T-cell (primary cell): ENCODE measurements around the gene NBPF3. TPM values are rescaled to one million over a fixed set of nuclear protein-coding genes. Genes with fewer than 3 reads are reported as not detected.

Experiments used
- ATAC-seq, 4 experiments: fragments of 200-7000 bp in 3 of 4; fragments of 150-1000 bp in 1 of 4; cut with Tn5 transposase; replicated peaks in 1 of 4; 1 replicate in 3 of 4; 2 replicates in 1 of 4; pipeline ENCODE4 v1.10.0; 2021; ENCODE audit warnings: moderate library complexity in 3 of 4, mild to moderate bottlenecking in 2 of 4, moderate number of reproducible peaks in 1 of 4
- CTCF ChIA-PET, 2 donors: fragments of 300-600 bp; sonication (Branson Sonifier 250); formaldehyde crosslinking; loops; one replicate each; lab custom pipeline; 2022; ENCODE audit warnings: antibody characterized with exemption in 2 of 2; lab: Charles Lee
- POLR2A ChIA-PET, 2 donors: fragments of 300-600 bp; sonication (Branson Sonifier 250); formaldehyde crosslinking; loops; one replicate each; lab custom pipeline; 2022; ENCODE audit warnings: antibody characterized with exemption in 2 of 2; lab: Charles Lee
- DNase-seq, 35 experiments: peaks; one replicate each; pipeline versions ENCODE4 v3.0.0 to v3.0.0-alpha.2; 2013 to 2023
- H3K27ac ChIP-seq: one replicate; pipeline ENCODE4 v1.5.1; 2013; ENCODE audit warnings: low read length
- H3K27me3 ChIP-seq, 2 experiments: replicated peaks in 1 of 2; 1 replicate in 1 of 2; 2 replicates in 1 of 2; pipeline versions ENCODE4 v1.6.1 to v1.7.0; 2013; ENCODE audit warnings: low read length in 1 of 2, mixed read lengths in 1 of 2; ENCODE audit not compliant: control insufficient read depth in 2 of 2, insufficient read depth in 2 of 2; ENCODE audit errors: extremely low read depth in 1 of 2
- H3K36me3 ChIP-seq, 2 donors: 1 replicate in 1 of 2; 2 replicates in 1 of 2; pipeline versions ENCODE4 v1.6.1 to v1.7.0; 2013; ENCODE audit warnings: low read length in 1 of 2; ENCODE audit not compliant: control insufficient read depth in 2 of 2, insufficient read depth in 1 of 2; ENCODE audit errors: extremely low read depth in 1 of 2
- H3K4me1 ChIP-seq, 2 experiments: 1 replicate in 1 of 2; 2 replicates in 1 of 2; pipeline versions ENCODE4 v1.6.1 to v1.7.0; 2013; ENCODE audit warnings: low read length in 2 of 2, mixed read lengths in 1 of 2; ENCODE audit not compliant: insufficient read depth in 2 of 2, control insufficient read depth in 1 of 2; ENCODE audit errors: extremely low read depth in 1 of 2
- H3K4me3 ChIP-seq, 2 donors: 1 replicate in 1 of 2; 2 replicates in 1 of 2; pipeline versions ENCODE4 v1.5.1 to v1.7.0; 2013; ENCODE audit warnings: mild to moderate bottlenecking in 2 of 2, low read length in 1 of 2, moderate library complexity in 1 of 2; ENCODE audit not compliant: control insufficient read depth in 1 of 2; ENCODE audit errors: extremely low read depth in 1 of 2
- H3K9me3 ChIP-seq: 2 replicates; pipeline ENCODE4 v1.7.0; 2013
- H3K27ac Mint-ChIP-seq, 2 donors: one replicate each; pipeline ENCODE4 v1.8.0; 2020 to 2021; ENCODE audit warnings: mild to moderate bottlenecking in 2 of 2, mixed read lengths in 2 of 2
- H3K27me3 Mint-ChIP-seq, 2 donors: one replicate each; pipeline ENCODE4 v1.8.0; 2021 to 2022; ENCODE audit warnings: mixed read lengths in 2 of 2
- H3K36me3 Mint-ChIP-seq: one replicate; pipeline ENCODE4 v1.8.0; 2021; ENCODE audit warnings: mixed read lengths
- H3K4me1 Mint-ChIP-seq, 3 donors: one replicate each; pipeline ENCODE4 v1.8.0; 2020 to 2022; ENCODE audit warnings: mixed read lengths in 3 of 3, mild to moderate bottlenecking in 1 of 3
- H3K4me3 Mint-ChIP-seq, 3 donors: one replicate each; pipeline ENCODE4 v1.8.0; 2020 to 2022; ENCODE audit warnings: mild to moderate bottlenecking in 3 of 3, mixed read lengths in 3 of 3, moderate library complexity in 3 of 3
- H3K9me3 Mint-ChIP-seq, 3 donors: one replicate each; pipeline ENCODE4 v1.8.0; 2020 to 2022; ENCODE audit warnings: mixed read lengths in 3 of 3
- whole genome bisulfite sequencing: methylation state at CpG from one replicate; pipeline ENCODE4 v1.1.5; 2013; ENCODE audit warnings: missing lambda C conversion rate; ENCODE audit not compliant: insufficient coverage; 5-methylcytosine and 5-hydroxymethylcytosine counted together
- total RNA-seq, 35 experiments: library from RNA in 6 of 35; stranded (reverse) in 6 of 35; fragments of 120-200 nt in 1 of 35; gene quantifications; one replicate each; pipeline versions ENCODE4 v1.2.1 to v1.2.4 and lab custom pipeline; 2013 to 2026

Gene NBPF3
- total RNA-seq, 5 donors from 2014 or later (not counting 1 experiment from before 2014, with no cell fraction given) = 8.3 to 17.9 (median 16.3) TPM

- Mint-ChIP-seq H3K4me1 (no peaks in the 10 kb centered on the region), H3K27ac (no peak overlapping the region), H3K4me3 (no peak overlapping the region), H3K27me3 (peaks cover 7 to 10% of the 10 kb centered on the region in 2 donors), H3K9me3 (no peaks in the 10 kb centered on the region), H3K36me3 (no peaks in the 10 kb centered on the region)
- POLR2A ChIA-PET = no interaction called here
- CTCF ChIA-PET = no interaction called here
- Histone ChIP-seq H3K4me3 (no peak overlapping the region), H3K4me1 (no peaks in the 10 kb centered on the region), H3K9me3 (no peaks in the 10 kb centered on the region), H3K27me3 (peaks cover 0 to 5% of the 10 kb centered on the region in 2 experiments), H3K27ac (no peak overlapping the region), H3K36me3 (no peaks in the 10 kb centered on the region)
- ATAC-seq (no peak), DNase-seq (no peak)
- no CpG with 5 or more reads among the region's 1 CpG for WGBS
These were observed 86.5 kb downstream of the NBPF3 start for GRCh38 chr1:21526441-21526840.

GRCh38 chr1:21530368-21531016 is 90.6 kb downstream of the NBPF3 start:
- no peaks in the 10 kb centered on the region for H3K4me1 Mint-ChIP-seq
- ChIA-PET CTCF (no interaction called here), POLR2A (no interaction called here)
- 86% methylated on average over 2 of the region's 7 CpGs for WGBS
- H3K9me3 ChIP-seq = no peaks in the 10 kb centered on the region
- H3K27me3 ChIP-seq = peaks cover 0 to 13% of the 10 kb centered on the region in 2 experiments
- H3K27ac ChIP-seq = no peak overlapping the region
- H3K4me1 ChIP-seq = no peaks in the 10 kb centered on the region
- H3K27me3 Mint-ChIP-seq = peaks cover 12 to 24% of the 10 kb centered on the region in 2 donors
- no peak for DNase-seq
- H3K9me3 Mint-ChIP-seq = no peaks in the 10 kb centered on the region
- no peak overlapping the region for H3K4me3 Mint-ChIP-seq
- no peak overlapping the region for H3K4me3 ChIP-seq
- no peaks in the 10 kb centered on the region for H3K36me3 ChIP-seq
- no peak for ATAC-seq
- no peak overlapping the region for H3K27ac Mint-ChIP-seq
- H3K36me3 Mint-ChIP-seq = no peaks in the 10 kb centered on the region

GRCh38 chr1:21531241-21531640 is 91.3 kb downstream of the NBPF3 start:
- H3K27me3 ChIP-seq = peaks cover under 1 to 13% of the 10 kb centered on the region in 2 experiments
- H3K9me3 ChIP-seq = no peaks in the 10 kb centered on the region
- Mint-ChIP-seq H3K4me3 (no peak overlapping the region), H3K9me3 (no peaks in the 10 kb centered on the region), H3K27ac (no peak overlapping the region), H3K4me1 (no peaks in the 10 kb centered on the region), H3K36me3 (no peaks in the 10 kb centered on the region), H3K27me3 (peaks cover 12 to 26% of the 10 kb centered on the region in 2 donors)
- no peaks in the 10 kb centered on the region for H3K4me1 ChIP-seq
- H3K27ac ChIP-seq = no peak overlapping the region
- no peak overlapping the region for H3K4me3 ChIP-seq
- 89% methylated on average over 5 of the region's 5 CpGs for WGBS
- ChIA-PET POLR2A (no interaction called here), CTCF (interaction anchor here in 1 of 2 donors (0.6 kb wide), 1 partner anchor 28 kb away, joined by 3 read pairs; no protein-coding TSS in a partner anchor)
- DNase-seq = no peak
- H3K36me3 ChIP-seq = no peaks in the 10 kb centered on the region
- no peak for ATAC-seq

- Mint-ChIP-seq H3K4me1 (no peaks in the 10 kb centered on the region), H3K4me3 (no peak overlapping the region), H3K27ac (no peak overlapping the region), H3K27me3 (peaks cover 12 to 29% of the 10 kb centered on the region in 2 donors), H3K36me3 (no peaks in the 10 kb centered on the region), H3K9me3 (no peaks in the 10 kb centered on the region)
- Histone ChIP-seq H3K36me3 (no peaks in the 10 kb centered on the region), H3K9me3 (no peaks in the 10 kb centered on the region), H3K4me1 (no peaks in the 10 kb centered on the region), H3K4me3 (no peak overlapping the region), H3K27ac (no peak overlapping the region), H3K27me3 (peaks cover 2 to 20% of the 10 kb centered on the region in 2 experiments)
- CTCF ChIA-PET = no interaction called here
- POLR2A ChIA-PET = interaction anchor here in 1 of 2 donors (0.6 kb wide), 3 partner anchors 17 to 152 kb away, joined by 3 to 7 read pairs (median 3); no protein-coding TSS in a partner anchor
- 80% methylated on average over 3 of the region's 3 CpGs for WGBS
- no peak for ATAC-seq
- no peak for DNase-seq
These were observed 92.6 kb downstream of the NBPF3 start for GRCh38 chr1:21532496-21532895.

- no peak for ATAC-seq
- Mint-ChIP-seq H3K36me3 (no peaks in the 10 kb centered on the region), H3K27me3 (peaks cover 12 to 33% of the 10 kb centered on the region in 2 donors), H3K9me3 (no peaks in the 10 kb centered on the region), H3K4me1 (no peaks in the 10 kb centered on the region), H3K27ac (no peak overlapping the region), H3K4me3 (no peak overlapping the region)
- no peak overlapping the region for H3K4me3 ChIP-seq
- no peak overlapping the region for H3K27ac ChIP-seq
- ChIA-PET CTCF (no interaction called here), POLR2A (interaction anchor here in 1 of 2 donors (0.6 kb wide), 1 partner anchor 16 kb away, joined by 7 read pairs; no protein-coding TSS in a partner anchor)
- H3K4me1 ChIP-seq = no peaks in the 10 kb centered on the region
- no peaks in the 10 kb centered on the region for H3K36me3 ChIP-seq
- no peak for DNase-seq
- WGBS = 80% methylated on average over 1 of the region's 4 CpGs
- peaks cover 2 to 22% of the 10 kb centered on the region in 2 experiments for H3K27me3 ChIP-seq
- H3K9me3 ChIP-seq = no peaks in the 10 kb centered on the region
These were observed 93.1 kb downstream of the NBPF3 start for GRCh38 chr1:21532992-21533534.

- H3K36me3 ChIP-seq = no peaks in the 10 kb centered on the region
- H3K4me1 ChIP-seq = no peaks in the 10 kb centered on the region
- no peak overlapping the region for H3K4me3 Mint-ChIP-seq
- H3K9me3 Mint-ChIP-seq = no peaks in the 10 kb centered on the region
- 88% methylated on average over 4 of the region's 5 CpGs for WGBS
- peaks cover 15 to 44% of the 10 kb centered on the region in 2 donors for H3K27me3 Mint-ChIP-seq
- H3K27ac Mint-ChIP-seq = no peak overlapping the region
- no peak overlapping the region for H3K27ac ChIP-seq
- peaks cover 2 to 28% of the 10 kb centered on the region in 2 experiments for H3K27me3 ChIP-seq
- H3K9me3 ChIP-seq = no peaks in the 10 kb centered on the region
- no peaks in the 10 kb centered on the region for H3K4me1 Mint-ChIP-seq
- ChIA-PET POLR2A (no interaction called here), CTCF (no interaction called here)
- ATAC-seq (no peak), DNase-seq (no peak)
- H3K4me3 ChIP-seq = no peak overlapping the region
- no peaks in the 10 kb centered on the region for H3K36me3 Mint-ChIP-seq
These were observed 94.2 kb downstream of the NBPF3 start for GRCh38 chr1:21534146-21534545.
